ENCODE data around the gene MYOD1. TPM values are rescaled to one million over a fixed set of nuclear protein-coding genes. Genes with fewer than 3 reads are reported as not detected.

The MYOD1 gene
- total RNA-seq, result not detected in 2 replicates

DNA sequence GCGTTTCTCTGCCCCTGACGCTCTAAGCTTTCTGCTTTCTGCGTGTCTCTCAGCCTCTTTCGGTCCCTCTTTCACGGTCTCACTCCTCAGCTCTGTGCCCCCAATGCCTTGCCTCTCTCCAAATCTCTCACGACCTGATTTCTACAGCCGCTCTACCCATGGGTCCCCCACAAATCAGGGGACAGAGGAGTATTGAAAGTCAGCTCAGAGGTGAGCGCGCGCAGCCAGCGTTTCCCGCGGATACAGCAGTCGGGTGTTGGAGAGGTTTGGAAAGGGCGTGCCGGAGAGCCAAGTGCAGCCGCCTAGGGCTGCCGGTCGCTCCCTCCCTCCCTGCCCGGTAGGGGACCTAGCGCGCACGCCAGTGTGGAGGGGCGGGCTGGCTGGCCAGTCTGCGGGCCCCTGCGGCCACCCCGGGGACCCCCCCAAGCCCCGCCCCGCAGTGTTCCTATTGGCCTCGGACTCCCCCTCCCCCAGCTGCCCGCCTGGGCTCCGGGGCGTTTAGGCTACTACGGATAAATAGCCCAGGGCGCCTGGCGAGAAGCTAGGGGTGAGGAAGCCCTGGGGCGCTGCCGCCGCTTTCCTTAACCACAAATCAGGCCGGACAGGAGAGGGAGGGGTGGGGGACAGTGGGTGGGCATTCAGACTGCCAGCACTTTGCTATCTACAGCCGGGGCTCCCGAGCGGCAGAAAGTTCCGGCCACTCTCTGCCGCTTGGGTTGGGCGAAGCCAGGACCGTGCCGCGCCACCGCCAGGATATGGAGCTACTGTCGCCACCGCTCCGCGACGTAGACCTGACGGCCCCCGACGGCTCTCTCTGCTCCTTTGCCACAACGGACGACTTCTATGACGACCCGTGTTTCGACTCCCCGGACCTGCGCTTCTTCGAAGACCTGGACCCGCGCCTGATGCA, at the start of gene MYOD1:
MYOD1 (plus strand) TSS at position 544 of the 910 bp plus-strand sequence; CDS start at position 756, 212 bp downstream.

DNA sequence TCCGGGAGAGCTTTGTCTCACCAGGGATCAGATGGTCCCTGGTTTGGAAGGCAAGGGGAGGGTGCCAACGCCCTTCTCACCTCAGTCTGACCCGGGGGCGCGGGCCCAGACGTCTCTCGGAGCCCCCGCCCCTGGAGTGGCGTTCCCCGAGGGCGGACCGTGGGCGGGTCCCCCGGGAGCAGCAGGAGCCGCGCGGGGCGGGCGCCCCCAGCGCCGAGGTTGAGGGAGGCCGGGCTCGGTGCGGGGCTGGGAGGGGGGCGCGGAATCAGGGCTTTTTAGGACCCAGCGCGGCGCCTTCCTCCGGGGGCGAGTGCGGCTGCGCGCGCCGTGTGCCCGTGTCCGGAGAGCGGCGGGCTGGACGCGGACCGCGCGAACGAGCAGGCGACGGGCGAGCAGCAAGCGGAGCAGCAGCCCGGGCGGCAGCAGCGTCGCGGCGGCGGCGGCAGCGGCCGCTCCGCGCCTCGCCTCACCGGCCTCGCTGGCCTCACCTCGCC, 15.1 kb downstream of the MYOD1 start, which contains the start of gene KCNC1:
KCNC1 (plus strand) TSS at position 364 of the 494 bp plus-strand sequence. CDS start 1,222 bp downstream, outside the sequence.

Other genes starting within 250 kb of the MYOD1 start
- gene ABCC8, start 242.7 kb upstream of the MYOD1 start, total RNA-seq, result not detected in 2 replicates
- not detected in 2 replicates for gene USH1C, start 175.2 kb upstream of the MYOD1 start, total RNA-seq
- gene OTOG, start 172.3 kb upstream of the MYOD1 start, total RNA-seq, result not detected in 2 replicates
- not detected in 2 replicates for gene KCNC1, start 15.2 kb downstream of the MYOD1 start, total RNA-seq